Measurements from ENCODE around the gene E2F6. TPM values are rescaled to one million over a fixed set of nuclear protein-coding genes. Genes with fewer than 3 reads are reported as not detected.

E2F6 gene
- polyA plus RNA-seq, 1 of the 3 experiments (the other 2 are of a cell fraction) = 15.3 TPM

GRCh38 chr2:11396467-11397445, 69.2 kb downstream of the E2F6 start:
- Histone ChIP-seq H3K9ac (no peak overlapping the region), H4K20me1 (ENCODE audit: insufficient read depth) (no peaks in the 10 kb centered on the region), H3K4me1 (ENCODE audit: control insufficient read depth in 1 of 2, insufficient read depth in 2 of 2, low read depth in 1 of 2, low read length in 1 of 2) (peaks cover 2 to 14% of the 10 kb centered on the region in 2 experiments; a peak in 2 of 4 replicates), H3K4me3 (ENCODE audit: low read depth in 2 of 2, low read length in 1 of 2) (no peak overlapping the region), H3K9me2 (no peaks in the 10 kb centered on the region), H3K9me3 (no peaks in the 10 kb centered on the region), H3K36me3 (replicated peaks in 1 of 2; ENCODE audit: control insufficient read depth in 1 of 2, insufficient read depth in 2 of 2, low read length in 1 of 2) (no peaks in the 10 kb centered on the region), H3K79me2 (ENCODE audit: insufficient read depth) (no peaks in the 10 kb centered on the region), H2AFZ (ENCODE audit: low read depth) (no peak overlapping the region), H3K4me2 (no peak overlapping the region), H3K27ac (ENCODE audit: low read depth in 2 of 2, low read length in 1 of 2) (no peak overlapping the region), H3F3A (replicated peaks; ENCODE audit: insufficient read depth) (no peaks in the 10 kb centered on the region), H3K27me3 (ENCODE audit: insufficient read depth) (no peaks in the 10 kb centered on the region)
- WGBS (ENCODE audit: low lambda C conversion rate) = 81% methylated on average over 15 of the region's 15 CpGs
- CTCF ChIA-PET = interaction anchor here (0.7 to 2.4 kb wide), 9 partner anchors 8 to 272 kb away, joined by 3 to 10 read pairs (median 4); a partner anchor contains a TSS
- DNase-seq = peak; percentile 71
- POLR2A ChIA-PET = no interaction called here
- TF ChIP-seq YY1 (IDR thresholded peaks at IDR 0.05; ENCODE audit: low read depth) (no peak), RAD21 (IDR thresholded peaks at IDR 0.05; ENCODE audit: low read length) (no peak), SIN3A (IDR thresholded peaks at IDR 0.05; ENCODE audit: borderline replicate concordance, low read depth, low read length) (no peak), USF1 (IDR thresholded peaks at IDR 0.05; ENCODE audit: borderline replicate concordance, low read depth) (no peak), MXI1 (IDR thresholded peaks at IDR 0.05; ENCODE audit: low read depth, low read length) (0 out of 2 replicates have a peak, but pooled peaks have one; percentile 16)

- POLR2A ChIA-PET = no interaction called here
- H3K4me2 ChIP-seq = no peak overlapping the region
- H4K20me1 ChIP-seq (ENCODE audit: insufficient read depth) = no peaks in the 10 kb centered on the region
- H3K9me2 ChIP-seq = no peaks in the 10 kb centered on the region
- CTCF ChIA-PET = interaction anchor here (0.9 to 2.4 kb wide), 6 partner anchors 9 to 271 kb away, joined by 3 to 10 read pairs (median 6); a partner anchor contains a TSS
- WGBS (ENCODE audit: low lambda C conversion rate) = 94% methylated on average over 8 of the region's 8 CpGs
- H3K27ac ChIP-seq (ENCODE audit: low read depth in 2 of 2, low read length in 1 of 2) = no peak overlapping the region
- no peaks in the 10 kb centered on the region for H3K36me3 ChIP-seq (replicated peaks in 1 of 2; ENCODE audit: control insufficient read depth in 1 of 2, insufficient read depth in 2 of 2, low read length in 1 of 2)
- no peaks in the 10 kb centered on the region for H3K79me2 ChIP-seq (ENCODE audit: insufficient read depth)
- no peaks in the 10 kb centered on the region for H3K27me3 ChIP-seq (ENCODE audit: insufficient read depth)
- H3K9ac ChIP-seq = no peak overlapping the region
- H3K4me3 ChIP-seq (ENCODE audit: low read depth in 2 of 2, low read length in 1 of 2) = no peak overlapping the region
- DNase-seq = no peak
- peaks cover 4 to 18% of the 10 kb centered on the region in 2 experiments; a peak in 2 of 4 replicates for H3K4me1 ChIP-seq (ENCODE audit: control insufficient read depth in 1 of 2, insufficient read depth in 2 of 2, low read depth in 1 of 2, low read length in 1 of 2)
- H3F3A ChIP-seq (replicated peaks; ENCODE audit: insufficient read depth) = no peaks in the 10 kb centered on the region
- H3K9me3 ChIP-seq = no peaks in the 10 kb centered on the region
- no peak overlapping the region for H2AFZ ChIP-seq (ENCODE audit: low read depth)
- TF ChIP-seq TCF12 (IDR thresholded peaks at IDR 0.05) (no peak), RCOR1 (IDR thresholded peaks at IDR 0.05; ENCODE audit: low read length) (no peak), FOXM1 (IDR thresholded peaks at IDR 0.05; ENCODE audit: low read depth) (no peak), FOSL2 (IDR thresholded peaks at IDR 0.05; ENCODE audit: borderline replicate concordance, low read depth) (no peak), TAF1 (IDR thresholded peaks at IDR 0.05; ENCODE audit: borderline replicate concordance, low read depth, low read length) (no peak), USF1 (IDR thresholded peaks at IDR 0.05; ENCODE audit: borderline replicate concordance, low read depth) (no peak), MEF2A (IDR thresholded peaks at IDR 0.05; ENCODE audit: borderline replicate concordance, low read depth) (no peak), REST (IDR thresholded peaks at IDR 0.05; ENCODE audit: low read depth, low read length) (no peak), SIN3A (IDR thresholded peaks at IDR 0.05; ENCODE audit: borderline replicate concordance, low read depth, low read length) (no peak), RFX5 (IDR thresholded peaks at IDR 0.05; ENCODE audit: low read length) (no peak), YY1 (IDR thresholded peaks at IDR 0.05; ENCODE audit: low read depth) (no peak), IRF3 (IDR thresholded peaks at IDR 0.05; ENCODE audit: low read depth, low read length) (no peak), ELF1 (IDR thresholded peaks at IDR 0.05) (no peak), ZBTB33 (IDR thresholded peaks at IDR 0.05; ENCODE audit: borderline replicate concordance, low read depth) (no peak), SMC3 (IDR thresholded peaks at IDR 0.05; ENCODE audit: low read depth, low read length) (no peak)
Measured at GRCh38 chr2:11396021-11396420, 69.9 kb downstream of the E2F6 start.

Data from SK-N-SH (cell line).